ENCODE data around the gene PLEKHO2. TPM values are rescaled to one million over a fixed set of nuclear protein-coding genes. Genes with fewer than 3 reads are reported as not detected.

Gene PLEKHO2
- polyA plus RNA-seq, 2 of the 4 experiments (the other 2 are of a cell fraction) = 2.8 to 3.9 TPM

GRCh38 chr15:64807051-64807749 is 34.5 kb upstream of the PLEKHO2 start:
- Histone ChIP-seq H3K27ac (no peak overlapping the region), H3K4me1 (peaks cover 1% of the 10 kb centered on the region; the same call in 1 of the 3 replicates), H3K9me3 (no peaks in the 10 kb centered on the region), H3K4me2 (no peak overlapping the region), H3K4me3 (no peak overlapping the region)
- FAIRE-seq = no peak
- no peak for DNase-seq (ENCODE audit: low read depth in 1 of 2, low spot score in 1 of 2)
- POLR2A ChIA-PET = no interaction called here
- TF ChIP-seq KDM5A (IDR thresholded peaks at IDR 0.05) (no peak), MAX (IDR thresholded peaks at IDR 0.05) (no peak), TFCP2L1 (CRISPR knock-in tag; IDR thresholded peaks at IDR 0.05) (no peak), NFE2L2 (conservative IDR thresholded peaks at IDR 0.05; ENCODE audit: low read length) (no peak), ZC3H11A (IDR thresholded peaks at IDR 0.05) (no peak), KDM1A (IDR thresholded peaks at IDR 0.05; ENCODE audit: low read depth) (no peak), HOXA7 (CRISPR knock-in tag; IDR thresholded peaks at IDR 0.05) (no peak), CHD2 (IDR thresholded peaks at IDR 0.05; ENCODE audit: low read length, partially characterized antibody) (no peak), ESRRA (IDR thresholded peaks at IDR 0.05; ENCODE audit: borderline replicate concordance, low read length) (no peak), EHF (CRISPR knock-in tag; IDR thresholded peaks at IDR 0.05) (no peak), EP300 (IDR thresholded peaks at IDR 0.05) (no peak)
- no peak for ATAC-seq
- CTCF ChIA-PET = interaction anchor here (1.0 to 25.0 kb wide), 8 partner anchors 13 to 124 kb away, joined by 3 to 962 read pairs (median 25); no protein-coding TSS in a partner anchor
- 70% methylated on average over 13 of the region's 13 CpGs for WGBS (ENCODE audit: missing lambda C conversion rate)

GRCh38 chr15:64807751-64808222 is 33.9 kb upstream of the PLEKHO2 start:
- POLR2A ChIA-PET = no interaction called here
- H3K27ac ChIP-seq = no peak overlapping the region
- CTCF ChIA-PET = interaction anchor here (1.8 to 25.0 kb wide), 8 partner anchors 13 to 124 kb away, joined by 5 to 962 read pairs (median 36); no protein-coding TSS in a partner anchor

More at GRCh38 chr15:64807751-64808222, 33.9 kb upstream of the PLEKHO2 start:
- no peak for TF ChIP-seq ZFP36 (IDR thresholded peaks at IDR 0.05; ENCODE audit: borderline replicate concordance, partially characterized antibody)
- no peak for TF ChIP-seq ATOH8 (CRISPR knock-in tag; IDR thresholded peaks at IDR 0.05; ENCODE audit: low read depth)
- TF ChIP-seq MAX (IDR thresholded peaks at IDR 0.05) = no peak
- no peak for TF ChIP-seq TFCP2L1 (CRISPR knock-in tag; IDR thresholded peaks at IDR 0.05)
- TF ChIP-seq NFE2L2 (conservative IDR thresholded peaks at IDR 0.05; ENCODE audit: low read length) = no peak
- TF ChIP-seq JUNB (IDR thresholded peaks at IDR 0.05) = no peak
- TF ChIP-seq SREBF2 (IDR thresholded peaks at IDR 0.05) = no peak
- TF ChIP-seq KDM1A (IDR thresholded peaks at IDR 0.05; ENCODE audit: low read depth) = no peak
- TF ChIP-seq CTCF (IDR thresholded peaks at IDR 0.05) = no peak
- no peak for TF ChIP-seq USF2 (IDR thresholded peaks at IDR 0.05)
- no peak for TF ChIP-seq FOXS1 (CRISPR knock-in tag; IDR thresholded peaks at IDR 0.05)
- TF ChIP-seq RFX5 (IDR thresholded peaks at IDR 0.05) = no peak
- no peak for TF ChIP-seq KDM5A (IDR thresholded peaks at IDR 0.05)
- TF ChIP-seq EHMT2 (IDR thresholded peaks at IDR 0.05; ENCODE audit: low read depth) = no peak
- no peak for TF ChIP-seq HOXB5 (CRISPR knock-in tag; IDR thresholded peaks at IDR 0.05)
- TF ChIP-seq HES2 (IDR thresholded peaks at IDR 0.05) = no peak
- TF ChIP-seq ELK1 (IDR thresholded peaks at IDR 0.05; ENCODE audit: low read depth, low read length) = no peak
- no peak for TF ChIP-seq RCOR1 (IDR thresholded peaks at IDR 0.05; ENCODE audit: low read depth, low read length)
- H3K4me2 ChIP-seq = no peak overlapping the region
- WGBS (ENCODE audit: missing lambda C conversion rate) = 100% methylated on average over 1 of the region's 6 CpGs
- H3K9me3 ChIP-seq = no peaks in the 10 kb centered on the region
- FAIRE-seq (no peak), ATAC-seq (no peak), DNase-seq (ENCODE audit: low read depth in 1 of 2, low spot score in 1 of 2) (no peak)
- no peak overlapping the region for H3K4me3 ChIP-seq
- H3K4me1 ChIP-seq = no peaks in the 10 kb centered on the region
